HEK293 (cell line): Measurements from ENCODE around the gene CATSPER1.

Experiments
- CTCF ChIP-seq: fragments of 450-650 bp; formaldehyde crosslinking; IDR thresholded peaks from 2 replicates; pipeline ENCODE4 v1.5.1; 2016; ENCODE audit warnings: missing biosample characterization, missing genetic modification characterization
- PRDM1 ChIP-seq: fragments of 450-650 bp; formaldehyde crosslinking; IDR thresholded peaks from 2 replicates; pipeline ENCODE4; 2016; ENCODE audit warnings: missing biosample characterization, missing genetic modification characterization
- ZBTB1 ChIP-seq: fragments of 450-650 bp; formaldehyde crosslinking; IDR thresholded peaks from 2 replicates; pipeline ENCODE4 v1.5.1; 2016; ENCODE audit warnings: missing biosample characterization, missing genetic modification characterization
- ZBTB48 ChIP-seq: fragments of 450-650 bp; formaldehyde crosslinking; IDR thresholded peaks from 2 replicates; pipeline ENCODE4 v1.5.1; 2016; ENCODE audit warnings: missing biosample characterization, missing genetic modification characterization
- ZNF24 ChIP-seq: fragments of 450-650 bp; formaldehyde crosslinking; IDR thresholded peaks from 2 replicates; pipeline ENCODE4 v1.5.1; 2016; ENCODE audit warnings: missing biosample characterization, missing genetic modification characterization
- ZNF324 ChIP-seq: fragments of 450-650 bp; formaldehyde crosslinking; IDR thresholded peaks from 2 replicates; pipeline ENCODE4 v1.5.1; 2016; ENCODE audit warnings: missing biosample characterization, missing genetic modification characterization
- ZNF792 ChIP-seq: fragments of 450-650 bp; formaldehyde crosslinking; IDR thresholded peaks from 2 replicates; pipeline ENCODE4 v1.5.1; 2016; ENCODE audit warnings: missing biosample characterization, missing genetic modification characterization
- TF ChIP-seq, protein P1 (sequence below): fragments of 450-650 bp; formaldehyde crosslinking; IDR thresholded peaks from 2 replicates; pipeline ENCODE4 v1.5.1; 2016; ENCODE audit warnings: missing biosample characterization, missing genetic modification characterization
- TF ChIP-seq, protein P2 (sequence below): fragments of 450-650 bp; formaldehyde crosslinking; IDR thresholded peaks from 2 replicates; pipeline ENCODE4 v1.5.1; 2017; ENCODE audit warnings: missing biosample characterization, missing genetic modification characterization
- TF ChIP-seq, protein P3 (sequence below): fragments of 450-650 bp; formaldehyde crosslinking; conservative IDR thresholded peaks from 2 replicates; pipeline ENCODE4 v1.5.1; 2016; ENCODE audit warnings: low read depth, missing biosample characterization, missing genetic modification characterization

DNA sequence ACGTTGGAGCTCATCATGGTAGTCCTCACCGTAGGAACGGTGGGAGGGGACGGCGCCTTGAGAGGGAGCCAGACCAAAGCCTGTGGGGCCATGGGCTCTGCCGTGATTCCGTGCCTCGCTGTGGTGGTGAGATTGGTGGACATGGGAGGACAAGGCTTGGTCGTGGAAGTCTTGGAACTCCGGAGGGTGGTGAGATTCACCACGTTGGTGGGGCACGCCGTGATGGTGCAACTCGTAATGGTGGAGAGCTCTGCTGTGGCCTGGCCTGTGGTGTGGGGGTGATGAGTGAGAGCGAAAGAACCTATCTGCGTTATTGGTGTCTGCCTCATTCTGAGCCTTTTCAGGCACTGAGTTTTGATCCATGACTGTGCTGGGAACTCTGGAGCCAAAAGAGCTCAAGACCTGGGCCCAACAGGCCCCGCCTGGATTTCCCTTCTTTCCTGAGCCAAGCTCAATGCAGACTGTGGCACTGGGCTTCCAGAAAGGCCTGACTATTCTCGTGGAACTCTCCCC lies at the start of gene CATSPER1:
- TF ChIP-seq CTCF (tag by site-specific recombination) (no peak), ZNF792 (tag by site-specific recombination) (no peak), PRDM1 (no peak), ZBTB1 (tag by site-specific recombination) (no peak), ZNF324 (tag by site-specific recombination) (no peak), ZBTB48 (tag by site-specific recombination) (no peak), ZNF24 (no peak)
- TF ChIP-seq, protein P1, sequence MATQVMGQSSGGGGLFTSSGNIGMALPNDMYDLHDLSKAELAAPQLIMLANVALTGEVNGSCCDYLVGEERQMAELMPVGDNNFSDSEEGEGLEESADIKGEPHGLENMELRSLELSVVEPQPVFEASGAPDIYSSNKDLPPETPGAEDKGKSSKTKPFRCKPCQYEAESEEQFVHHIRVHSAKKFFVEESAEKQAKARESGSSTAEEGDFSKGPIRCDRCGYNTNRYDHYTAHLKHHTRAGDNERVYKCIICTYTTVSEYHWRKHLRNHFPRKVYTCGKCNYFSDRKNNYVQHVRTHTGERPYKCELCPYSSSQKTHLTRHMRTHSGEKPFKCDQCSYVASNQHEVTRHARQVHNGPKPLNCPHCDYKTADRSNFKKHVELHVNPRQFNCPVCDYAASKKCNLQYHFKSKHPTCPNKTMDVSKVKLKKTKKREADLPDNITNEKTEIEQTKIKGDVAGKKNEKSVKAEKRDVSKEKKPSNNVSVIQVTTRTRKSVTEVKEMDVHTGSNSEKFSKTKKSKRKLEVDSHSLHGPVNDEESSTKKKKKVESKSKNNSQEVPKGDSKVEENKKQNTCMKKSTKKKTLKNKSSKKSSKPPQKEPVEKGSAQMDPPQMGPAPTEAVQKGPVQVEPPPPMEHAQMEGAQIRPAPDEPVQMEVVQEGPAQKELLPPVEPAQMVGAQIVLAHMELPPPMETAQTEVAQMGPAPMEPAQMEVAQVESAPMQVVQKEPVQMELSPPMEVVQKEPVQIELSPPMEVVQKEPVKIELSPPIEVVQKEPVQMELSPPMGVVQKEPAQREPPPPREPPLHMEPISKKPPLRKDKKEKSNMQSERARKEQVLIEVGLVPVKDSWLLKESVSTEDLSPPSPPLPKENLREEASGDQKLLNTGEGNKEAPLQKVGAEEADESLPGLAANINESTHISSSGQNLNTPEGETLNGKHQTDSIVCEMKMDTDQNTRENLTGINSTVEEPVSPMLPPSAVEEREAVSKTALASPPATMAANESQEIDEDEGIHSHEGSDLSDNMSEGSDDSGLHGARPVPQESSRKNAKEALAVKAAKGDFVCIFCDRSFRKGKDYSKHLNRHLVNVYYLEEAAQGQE = no peak
- TF ChIP-seq, protein P2, sequence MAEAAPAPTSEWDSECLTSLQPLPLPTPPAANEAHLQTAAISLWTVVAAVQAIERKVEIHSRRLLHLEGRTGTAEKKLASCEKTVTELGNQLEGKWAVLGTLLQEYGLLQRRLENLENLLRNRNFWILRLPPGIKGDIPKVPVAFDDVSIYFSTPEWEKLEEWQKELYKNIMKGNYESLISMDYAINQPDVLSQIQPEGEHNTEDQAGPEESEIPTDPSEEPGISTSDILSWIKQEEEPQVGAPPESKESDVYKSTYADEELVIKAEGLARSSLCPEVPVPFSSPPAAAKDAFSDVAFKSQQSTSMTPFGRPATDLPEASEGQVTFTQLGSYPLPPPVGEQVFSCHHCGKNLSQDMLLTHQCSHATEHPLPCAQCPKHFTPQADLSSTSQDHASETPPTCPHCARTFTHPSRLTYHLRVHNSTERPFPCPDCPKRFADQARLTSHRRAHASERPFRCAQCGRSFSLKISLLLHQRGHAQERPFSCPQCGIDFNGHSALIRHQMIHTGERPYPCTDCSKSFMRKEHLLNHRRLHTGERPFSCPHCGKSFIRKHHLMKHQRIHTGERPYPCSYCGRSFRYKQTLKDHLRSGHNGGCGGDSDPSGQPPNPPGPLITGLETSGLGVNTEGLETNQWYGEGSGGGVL (tag by site-specific recombination) = no peak
- TF ChIP-seq, protein P3, sequence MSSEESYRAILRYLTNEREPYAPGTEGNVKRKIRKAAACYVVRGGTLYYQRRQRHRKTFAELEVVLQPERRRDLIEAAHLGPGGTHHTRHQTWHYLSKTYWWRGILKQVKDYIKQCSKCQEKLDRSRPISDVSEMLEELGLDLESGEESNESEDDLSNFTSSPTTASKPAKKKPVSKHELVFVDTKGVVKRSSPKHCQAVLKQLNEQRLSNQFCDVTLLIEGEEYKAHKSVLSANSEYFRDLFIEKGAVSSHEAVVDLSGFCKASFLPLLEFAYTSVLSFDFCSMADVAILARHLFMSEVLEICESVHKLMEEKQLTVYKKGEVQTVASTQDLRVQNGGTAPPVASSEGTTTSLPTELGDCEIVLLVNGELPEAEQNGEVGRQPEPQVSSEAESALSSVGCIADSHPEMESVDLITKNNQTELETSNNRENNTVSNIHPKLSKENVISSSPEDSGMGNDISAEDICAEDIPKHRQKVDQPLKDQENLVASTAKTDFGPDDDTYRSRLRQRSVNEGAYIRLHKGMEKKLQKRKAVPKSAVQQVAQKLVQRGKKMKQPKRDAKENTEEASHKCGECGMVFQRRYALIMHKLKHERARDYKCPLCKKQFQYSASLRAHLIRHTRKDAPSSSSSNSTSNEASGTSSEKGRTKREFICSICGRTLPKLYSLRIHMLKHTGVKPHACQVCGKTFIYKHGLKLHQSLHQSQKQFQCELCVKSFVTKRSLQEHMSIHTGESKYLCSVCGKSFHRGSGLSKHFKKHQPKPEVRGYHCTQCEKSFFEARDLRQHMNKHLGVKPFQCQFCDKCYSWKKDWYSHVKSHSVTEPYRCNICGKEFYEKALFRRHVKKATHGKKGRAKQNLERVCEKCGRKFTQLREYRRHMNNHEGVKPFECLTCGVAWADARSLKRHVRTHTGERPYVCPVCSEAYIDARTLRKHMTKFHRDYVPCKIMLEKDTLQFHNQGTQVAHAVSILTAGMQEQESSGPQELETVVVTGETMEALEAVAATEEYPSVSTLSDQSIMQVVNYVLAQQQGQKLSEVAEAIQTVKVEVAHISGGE (tag by site-specific recombination) = no peak
